DND-41 (cell line): ENCODE measurements around the gene FMN2.

ENCODE experiments used
- CTCF ChIP-seq: IDR thresholded peaks from 2 replicates; pipeline ENCODE4 v1.5.1; 2012; ENCODE audit warnings: borderline replicate concordance, low read length, moderate library complexity, mild to moderate bottlenecking; ENCODE audit not compliant: poor library complexity, severe bottlenecking; ENCODE audit errors: extremely low read depth
- EZH2 ChIP-seq: IDR thresholded peaks from 3 replicates; pipeline ENCODE4 v1.6.1; 2012; ENCODE audit warnings: borderline replicate concordance, low read depth, mild to moderate bottlenecking, moderate library complexity, low read length, inconsistent platforms; ENCODE audit not compliant: severe bottlenecking

- no peak for TF ChIP-seq CTCF
- TF ChIP-seq EZH2 = no peak
These were observed 193.9 kb downstream of the FMN2 start for GRCh38 chr1:240285540-240285939.
